K562 (cell line): ENCODE results near the gene SV2A. TPM values are rescaled to one million over a fixed set of nuclear protein-coding genes. Genes with fewer than 3 reads are reported as not detected.

Experiments
- ATAC-seq: fragments of 200-7000 bp; cut with Tn5 transposase; 3 replicates; pipeline ENCODE4 v1.9.1; 2020; ENCODE audit warnings: moderate library complexity
- BruUV-seq: library from RNA; stranded (reverse); fragments of 400-500 nt; replicated peaks from 2 replicates; lab custom pipeline; 2021; lab: Mats Ljungman, UMichigan
- CTCF ChIA-PET: fragments of 300-600 bp; formaldehyde crosslinking; extraction: SDS; loops from one replicate; lab custom pipeline; 2021; ENCODE audit warnings: low intra/inter-chr PET ratio; lab: Yijun Ruan, JAX
- POLR2A ChIA-PET: fragments of 300-600, 350-650 bp; sonication (Branson Sonifier 250); formaldehyde crosslinking; extraction: SDS; loops from one replicate; lab custom pipeline; 2021; ENCODE audit warnings: antibody characterized with exemption, inconsistent platforms; lab: Yijun Ruan, JAX
- DNase-seq, 4 experiments: peaks; one replicate each; pipeline versions ENCODE4 v3.0.0 to v3.0.0-alpha.2; 2011 to 2018; ENCODE audit warnings: low spot score in 3 of 4, mixed read lengths in 3 of 4; ENCODE audit errors: extremely low read depth in 1 of 4
- FAIRE-seq: peaks from 2 replicates; lab custom pipeline; 2011; peaks lifted over from hg19 to GRCh38; lab: Jason Lieb, UNC
- H2AFZ ChIP-seq: 2 replicates; pipeline ENCODE4 v1.6.0; 2011; ENCODE audit warnings: low read depth, low read length, control low read depth, inconsistent platforms
- H3K27ac ChIP-seq: fragments of 200-600 bp; 3 replicates; pipeline ENCODE4 v1.8.0; 2011; ENCODE audit warnings: low read depth, mild to moderate bottlenecking, control low read depth, inconsistent platforms, low read length, moderate library complexity, mixed read lengths; ENCODE audit errors: extremely low read depth
- H3K27me3 ChIP-seq, 2 experiments: fragments of 300-600 bp in 1 of 2; 2 replicates in 1 of 2; 3 replicates in 1 of 2; pipeline versions ENCODE4 v1.6.0 to v1.8.0; 2011; ENCODE audit warnings: inconsistent platforms in 2 of 2, low read length in 2 of 2, mild to moderate bottlenecking in 1 of 2, mixed read lengths in 1 of 2, moderate library complexity in 1 of 2; ENCODE audit not compliant: control insufficient read depth in 2 of 2, insufficient read depth in 2 of 2
- H3K36me3 ChIP-seq: fragments of 300-600 bp; 3 replicates; pipeline ENCODE4 v1.8.0; 2011; ENCODE audit warnings: mild to moderate bottlenecking, low read length, inconsistent platforms; ENCODE audit not compliant: control insufficient read depth, insufficient read depth
- H3K4me1 ChIP-seq, 2 experiments: fragments of 200-600 bp in 1 of 2; replicated peaks in 1 of 2; 2 replicates in 1 of 2; 3 replicates in 1 of 2; pipeline versions ENCODE4 v1.5.1 to v1.8.0; 2011; ENCODE audit warnings: inconsistent platforms in 2 of 2, low read length in 2 of 2, mild to moderate bottlenecking in 1 of 2, mixed read lengths in 1 of 2, moderate library complexity in 1 of 2; ENCODE audit not compliant: control insufficient read depth in 2 of 2, insufficient read depth in 2 of 2
- H3K4me2 ChIP-seq: 2 replicates; pipeline ENCODE4 v1.6.1; 2011; ENCODE audit warnings: low read length, control low read depth, inconsistent platforms, mixed read lengths; ENCODE audit not compliant: insufficient read depth
- H3K4me3 ChIP-seq: fragments of 200-600 bp; sonication (generic), shearing (Covaris generic); 2 replicates; pipeline ENCODE4 v1.5.1; 2016; ENCODE audit warnings: control low read depth, inconsistent platforms
- H3K79me2 ChIP-seq: fragments of 200-600 bp; 3 replicates; pipeline ENCODE4 v1.8.0; 2011; ENCODE audit warnings: low read length, inconsistent platforms; ENCODE audit not compliant: control insufficient read depth, insufficient read depth
- H3K9ac ChIP-seq, 2 experiments: 2 replicates each; pipeline versions ENCODE4 v1.6.0 to v1.6.1; 2011; ENCODE audit warnings: low read depth in 2 of 2, low read length in 2 of 2, control low read depth in 1 of 2, inconsistent platforms in 1 of 2, mild to moderate bottlenecking in 1 of 2, mixed read lengths in 1 of 2; ENCODE audit not compliant: insufficient read depth in 1 of 2
- H3K9me1 ChIP-seq: one replicate; pipeline ENCODE4 v1.6.0; 2011; ENCODE audit warnings: inconsistent platforms, mild to moderate bottlenecking, low read length, moderate library complexity; ENCODE audit not compliant: control insufficient read depth, insufficient read depth
- H3K9me3 ChIP-seq: replicated peaks from 2 replicates; pipeline ENCODE4 v1.5.1; 2011; ENCODE audit warnings: low read depth, low read length, inconsistent platforms; ENCODE audit not compliant: control insufficient read depth, insufficient read depth
- H4K20me1 ChIP-seq: replicated peaks from 2 replicates; pipeline ENCODE4 v1.6.1; 2011; ENCODE audit warnings: low read length, inconsistent platforms, mixed read lengths; ENCODE audit not compliant: control insufficient read depth, insufficient read depth
- CCNT2 ChIP-seq: IDR thresholded peaks from 2 replicates; pipeline ENCODE4 v1.6.1; 2011; ENCODE audit warnings: borderline replicate concordance, low read depth, mild to moderate bottlenecking, moderate library complexity, mixed read lengths, low read length; ENCODE audit not compliant: insufficient read length; ENCODE audit errors: extremely low read depth
- CEBPB ChIP-seq: fragments of 450-650 bp; IDR thresholded peaks from 2 replicates; pipeline ENCODE4 v1.6.1; 2016; ENCODE audit warnings: missing genetic modification characterization, missing compliant biosample characterization
- CEBPG ChIP-seq, 3 experiments: fragments of 200-800 bp in 1 of 3; sonication (Bioruptor generic) in 1 of 3; sonication (generic) in 1 of 3; formaldehyde crosslinking in 1 of 3; IDR thresholded peaks in 2 of 3; conservative IDR thresholded peaks in 1 of 3; 2 replicates each; pipeline versions ENCODE4 v1.6.1 to v1.8.0; 2016 to 2022; ENCODE audit warnings: missing compliant biosample characterization in 2 of 3, missing genetic modification characterization in 2 of 3, mild to moderate bottlenecking in 1 of 3, missing genetic modification reagents in 1 of 3
- CHD2 ChIP-seq: IDR thresholded peaks from 2 replicates; pipeline ENCODE4 v1.6.1; 2011; ENCODE audit warnings: low read depth, low read length
- HDAC8 ChIP-seq: fragments of 450-650 bp; IDR thresholded peaks from 2 replicates; pipeline ENCODE4 v1.6.1; 2016; ENCODE audit warnings: mild to moderate bottlenecking, missing genetic modification characterization, moderate library complexity, missing compliant biosample characterization
- NFRKB ChIP-seq: fragments of 450-650 bp; IDR thresholded peaks from 2 replicates; pipeline ENCODE4 v1.6.1; 2016; ENCODE audit warnings: low read depth
- PCBP1 ChIP-seq: fragments of 200-400 bp; formaldehyde crosslinking; IDR thresholded peaks from 2 replicates; pipeline ENCODE4 v1.6.1; 2018; ENCODE audit warnings: mild to moderate bottlenecking, low read depth, low read length; ENCODE audit not compliant: poor library complexity, severe bottlenecking
- TCFL5 ChIP-seq: fragments of 250-450 bp; sonication (Bioruptor Pico); conservative IDR thresholded peaks from 2 replicates; pipeline ENCODE4 v1.6.1; 2021; ENCODE audit warnings: mild to moderate bottlenecking, moderate library complexity, matching md5 sums
- ZKSCAN8 ChIP-seq: fragments of 200-800 bp; sonication (Bioruptor generic); IDR thresholded peaks from 2 replicates; pipeline ENCODE4 v1.6.1; 2016; ENCODE audit warnings: missing genetic modification characterization, missing compliant biosample characterization
- WGBS: fragments of 100-300 bp; shearing (Covaris generic); methylation state at CpG from one replicate; pipeline ENCODE4 v1.1.6; 2016; ENCODE audit warnings: low coverage, mixed read lengths; ENCODE audit not compliant: insufficient coverage; ENCODE audit errors: missing lambda C conversion rate; 5-methylcytosine and 5-hydroxymethylcytosine counted together
- in situ Hi-C: fragments of 300-500 bp; cut with MboI; formaldehyde crosslinking; loops from 4 replicates; pipeline ENCODE4 v1.15.0; 2018; ENCODE audit warnings: inconsistent platforms, mixed read lengths
- intact Hi-C: fragments of 100-400 bp; cut with micrococcal nuclease; formaldehyde crosslinking; loops from 2 replicates; pipeline ENCODE4 v1.14.2; 2022
- polyA plus RNA-seq, 8 experiments: library from polyadenylated mRNA; depleted of rRNA in 4 of 8; stranded (reverse) in 5 of 8; unstranded in 3 of 8; fragments of >200 nt; fragmentation: Nextera tagmentation in 2 of 8; fragmentation: Illumina TruSeq in 1 of 8; extraction: Ambion mirVana in 2 of 8; extraction: Trizol in 1 of 8; gene quantifications; 2 replicates each; pipeline versions ENCODE4 v1.2.1 to v1.2.3, GENCODE V29; 2011 to 2014; ENCODE audit warnings: inconsistent platforms in 1 of 8, missing spikeins in 1 of 8
- total RNA-seq, 7 experiments: library from RNA; depleted of rRNA in 6 of 7; stranded (reverse); fragments of >200 nt in 6 of 7; fragmentation: Illumina TruSeq in 2 of 7; extraction: Trizol in 2 of 7; gene quantifications; 2 replicates each; pipeline versions ENCODE4 v1.2.1 to v1.2.3, GENCODE V29; 2011 to 2021; ENCODE audit warnings: low replicate concordance in 1 of 7

SV2A gene
- total and polyA plus RNA-seq, 9 of the 15 experiments (the other 6 are each of a cell fraction or from before 2014, with no cell fraction given): 0.07 to 0.22 (median 0.11) TPM; not detected in 1

DNA sequence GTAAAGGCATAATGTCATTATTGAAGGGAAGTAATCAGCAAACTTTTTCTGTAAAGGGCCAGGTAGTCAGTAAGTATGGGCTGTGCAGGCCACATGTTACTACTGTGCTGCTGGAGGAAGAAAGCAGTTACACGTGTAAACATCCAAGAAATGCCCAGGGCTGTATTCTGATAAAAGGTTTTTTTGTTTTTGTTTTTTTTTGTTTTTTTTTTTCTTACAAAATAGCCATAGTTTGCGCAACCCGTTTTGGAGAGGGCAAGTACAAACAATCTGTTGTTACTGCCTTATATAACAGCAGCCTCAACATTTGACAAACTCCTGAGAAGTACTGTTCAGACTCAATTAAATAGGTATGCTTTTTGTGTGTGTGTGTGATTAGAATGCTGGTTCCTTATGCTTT lies 45.7 kb upstream of the SV2A start:
- Histone ChIP-seq H3K9ac (no peak overlapping the region), H3K9me1 (no peaks in the 10 kb centered on the region), H3K4me2 (no peak overlapping the region), H2AFZ (no peak overlapping the region), H3K79me2 (no peaks in the 10 kb centered on the region; the same call in 2 of the 3 replicates), H3K9me3 (peaks cover 4% of the 10 kb centered on the region), H3K27me3 (no peaks in the 10 kb centered on the region), H3K36me3 (peaks cover 82% of the 10 kb centered on the region), H3K4me1 (no peaks in the 10 kb centered on the region), H3K27ac (no peak overlapping the region), H4K20me1 (no peaks in the 10 kb centered on the region), H3K4me3 (no peak overlapping the region)
- intact Hi-C loops: loop anchor here (5.0 kb wide), 1 partner anchor 224 kb away; no protein-coding TSS in a partner anchor
- BruUV-seq: no TSS peak
- ChIA-PET POLR2A (no interaction called here), CTCF (interaction anchor here (0.6 to 2.9 kb wide), 2 partner anchors 87 to 110 kb away, joined by 3 to 33 read pairs; no protein-coding TSS in a partner anchor)
- TF ChIP-seq CEBPB (tag) (peak; percentile 79), CEBPG (CRISPR knock-in tag; IDR thresholded peaks at IDR 0.05) (no peak), CEBPG (tag; conservative IDR thresholded peaks at IDR 0.05 in 1 of 2, IDR thresholded peaks at IDR 0.05 in 1 of 2) (peak; percentile 24 to 47; a peak in 2 of 4 replicates), PCBP1 (no peak), ZKSCAN8 (no peak), CHD2 (no peak), CCNT2 (no peak), NFRKB (no peak), TCFL5 (CRISPR knock-in tag) (no peak), HDAC8 (tag) (no peak)
- DNase-seq (no peak), ATAC-seq (no peak), FAIRE-seq (no peak)
- WGBS: 81% methylated on average over 3 of the region's 3 CpGs
- in situ Hi-C loops: loop anchor here (5.0 kb wide), 1 partner anchor 204 kb away; no protein-coding TSS in a partner anchor
